Trophoblast cell (in vitro differentiated cells and primary cell): ENCODE measurements around the gene CNKSR3.

Experiments used
- DNase-seq, 2 donors: peaks; one replicate each; pipeline ENCODE4 v3.0.0-alpha.2; 2016
- H2AFZ ChIP-seq: 2 replicates; pipeline ENCODE4 v1.6.1; 2013; ENCODE audit warnings: low read length, moderate library complexity, mild to moderate bottlenecking; ENCODE audit not compliant: insufficient read depth, poor library complexity
- H2AK5ac ChIP-seq: 2 replicates; pipeline ENCODE4 v1.6.1; 2013; ENCODE audit warnings: mild to moderate bottlenecking, low read length
- H2BK120ac ChIP-seq: 2 replicates; pipeline ENCODE4 v1.6.1; 2013; ENCODE audit warnings: low read length, mild to moderate bottlenecking, moderate library complexity; ENCODE audit not compliant: insufficient read depth, poor library complexity
- H2BK12ac ChIP-seq: 2 replicates; pipeline ENCODE4 v1.6.1; 2013; ENCODE audit warnings: mild to moderate bottlenecking, low read length, moderate library complexity
- H2BK5ac ChIP-seq: 2 replicates; pipeline ENCODE4 v1.6.1; 2013; ENCODE audit warnings: low read length, low read depth, moderate library complexity, mild to moderate bottlenecking; ENCODE audit not compliant: poor library complexity
- H3K14ac ChIP-seq: 2 replicates; pipeline ENCODE4 v1.6.1; 2013; ENCODE audit warnings: mild to moderate bottlenecking, low read length
- H3K18ac ChIP-seq: 2 replicates; pipeline ENCODE4 v1.6.1; 2013; ENCODE audit warnings: mild to moderate bottlenecking, low read length
- H3K23ac ChIP-seq: 2 replicates; pipeline ENCODE4 v1.6.1; 2013; ENCODE audit warnings: low read length
- H3K27ac ChIP-seq: 2 replicates; pipeline ENCODE4 v1.5.1; 2013; ENCODE audit warnings: low read depth, mild to moderate bottlenecking, inconsistent platforms, low read length, moderate library complexity
- H3K27me3 ChIP-seq: 2 replicates; pipeline ENCODE4 v1.6.1; 2013; ENCODE audit warnings: inconsistent platforms, mild to moderate bottlenecking, low read length, moderate library complexity; ENCODE audit not compliant: insufficient read depth
- H3K36me3 ChIP-seq, 2 experiments: 1 replicate in 1 of 2; 2 replicates in 1 of 2; pipeline ENCODE4 v1.6.1; 2013; ENCODE audit warnings: low read length in 2 of 2, mild to moderate bottlenecking in 2 of 2, moderate library complexity in 1 of 2; ENCODE audit not compliant: insufficient read depth in 2 of 2, control insufficient read depth in 1 of 2
- H3K4ac ChIP-seq: 2 replicates; pipeline ENCODE4 v1.6.1; 2013; ENCODE audit warnings: low read depth, mild to moderate bottlenecking, low read length, moderate library complexity
- H3K4me1 ChIP-seq, 2 experiments: 1 replicate in 1 of 2; 2 replicates in 1 of 2; pipeline ENCODE4 v1.6.1; 2013; ENCODE audit warnings: low read length in 2 of 2, mild to moderate bottlenecking in 2 of 2, moderate library complexity in 1 of 2; ENCODE audit not compliant: insufficient read depth in 2 of 2, control insufficient read depth in 1 of 2
- H3K4me2 ChIP-seq: 2 replicates; pipeline ENCODE4 v1.6.1; 2013; ENCODE audit warnings: inconsistent platforms, mild to moderate bottlenecking, low read length, moderate library complexity
- H3K4me3 ChIP-seq: 2 replicates; pipeline ENCODE4 v1.5.1; 2013; ENCODE audit warnings: mild to moderate bottlenecking, low read depth, low read length, inconsistent platforms
- H3K79me1 ChIP-seq: one replicate; pipeline ENCODE4 v1.6.1; 2013; ENCODE audit warnings: low read length
- H3K79me2 ChIP-seq: 2 replicates; pipeline ENCODE4 v1.6.1; 2013; ENCODE audit warnings: low read length, mild to moderate bottlenecking; ENCODE audit not compliant: control insufficient read depth, insufficient read depth, poor library complexity
- H3K9ac ChIP-seq: 2 replicates; pipeline ENCODE4 v1.6.1; 2013; ENCODE audit warnings: mild to moderate bottlenecking, low read length
- H3K9me3 ChIP-seq: 2 replicates; pipeline ENCODE4 v1.6.1; 2013; ENCODE audit warnings: low read depth, mild to moderate bottlenecking, control low read depth, inconsistent platforms, low read length; ENCODE audit not compliant: insufficient read depth
- H4K12ac ChIP-seq: 2 replicates; pipeline ENCODE4 v1.6.1; 2013; ENCODE audit warnings: low read depth, mild to moderate bottlenecking, low read length, moderate library complexity
- H4K8ac ChIP-seq: 2 replicates; pipeline ENCODE4 v1.6.1; 2013; ENCODE audit warnings: low read depth, mild to moderate bottlenecking, low read length, moderate library complexity
- H4K91ac ChIP-seq: one replicate; pipeline ENCODE4 v1.6.1; 2013; ENCODE audit warnings: low read depth, mild to moderate bottlenecking, low read length, moderate library complexity
- WGBS: extraction: QIAGEN DNeasy Blood & Tissue Kit; methylation state at CpG from one replicate; pipeline ENCODE4 v1.1.7; 2013; ENCODE audit warnings: missing lambda C conversion rate; ENCODE audit not compliant: insufficient read length, insufficient coverage; ENCODE audit errors: extremely low coverage; 5-methylcytosine and 5-hydroxymethylcytosine counted together

The CNKSR3 gene

DNA sequence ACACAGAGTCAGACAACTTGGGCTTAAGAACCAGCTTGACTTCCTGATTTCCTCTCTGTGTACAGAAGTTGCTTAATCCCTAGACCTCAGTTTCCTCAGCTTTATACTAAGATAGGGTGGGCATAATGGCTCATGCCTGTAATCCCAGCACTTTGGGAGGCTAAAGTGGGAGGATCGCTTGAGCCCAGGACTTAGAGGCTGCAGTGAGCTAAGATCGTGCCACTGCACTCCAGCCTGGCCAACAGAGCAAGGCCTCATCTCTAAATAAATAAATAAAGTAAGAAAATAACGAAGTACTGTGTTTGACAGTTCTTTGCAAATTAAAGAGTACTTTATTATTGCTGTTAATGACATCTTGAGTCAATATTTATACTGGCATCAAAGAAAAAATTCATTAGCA is 41.7 kb downstream of the CNKSR3 start:
- Histone ChIP-seq H2AFZ (no peak overlapping the region), H2AK5ac (no peak overlapping the region), H3K27me3 (no peaks in the 10 kb centered on the region), H3K79me1 (no peaks in the 10 kb centered on the region), H3K27ac (no peak overlapping the region), H4K8ac (no peak overlapping the region), H3K23ac (no peak overlapping the region), H4K12ac (no peak overlapping the region), H3K9me3 (no peaks in the 10 kb centered on the region), H2BK120ac (no peak overlapping the region), H2BK12ac (no peak overlapping the region), H3K4me3 (no peak overlapping the region), H3K36me3 (no peaks in the 10 kb centered on the region), H3K4ac (no peak overlapping the region), H3K14ac (no peak overlapping the region), H3K4me2 (no peak overlapping the region), H4K91ac (no peak overlapping the region), H3K4me1 (no peaks in the 10 kb centered on the region), H3K18ac (no peak overlapping the region), H2BK5ac (no peak overlapping the region), H3K9ac (no peak overlapping the region), H3K79me2 (no peaks in the 10 kb centered on the region)
- DNase-seq = no peak
- no CpG with 5 or more reads among the region's 3 CpGs for WGBS

DNA sequence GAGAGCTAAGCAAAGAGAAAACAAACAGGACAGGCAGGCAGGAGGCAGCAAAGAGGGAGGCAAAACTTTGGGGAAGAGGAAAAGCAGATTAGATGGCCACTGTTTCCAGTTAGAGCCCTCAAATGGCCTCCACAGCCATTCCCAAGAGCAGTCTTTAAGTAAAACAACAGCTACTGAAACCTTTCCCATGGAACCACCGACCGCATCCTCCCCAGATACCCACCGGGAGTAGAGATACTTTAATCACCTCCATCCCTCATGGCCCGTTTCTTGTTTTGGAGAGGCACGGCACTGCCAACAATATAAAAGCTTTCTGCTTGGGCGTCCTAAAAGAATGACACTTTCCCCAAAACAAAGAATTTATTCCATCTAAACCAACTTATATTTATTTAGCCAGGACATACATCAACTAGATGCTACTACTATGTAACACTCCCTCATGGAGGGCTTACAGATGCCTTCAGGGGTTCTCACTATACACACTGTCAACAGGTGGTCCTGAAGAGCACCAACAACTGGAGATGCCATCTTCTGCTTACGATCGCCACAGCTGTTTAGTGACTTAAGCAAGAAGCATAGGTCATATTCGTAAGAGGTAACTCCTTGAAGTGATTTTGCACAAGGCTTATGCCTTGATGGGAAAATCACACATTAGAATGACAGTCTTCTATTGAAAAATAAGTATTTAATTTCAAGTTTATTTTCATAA is 43.4 kb downstream of the CNKSR3 start:
- Histone ChIP-seq H3K4me2 (no peak overlapping the region), H2AK5ac (no peak overlapping the region), H4K91ac (no peak overlapping the region), H3K27ac (no peak overlapping the region), H3K23ac (no peak overlapping the region), H3K27me3 (no peaks in the 10 kb centered on the region), H3K4ac (no peak overlapping the region), H2BK12ac (peak overlapping the region; percentile 45), H3K36me3 (no peaks in the 10 kb centered on the region), H4K8ac (no peak overlapping the region), H3K4me1 (no peaks in the 10 kb centered on the region), H2AFZ (no peak overlapping the region), H2BK5ac (no peak overlapping the region), H3K9ac (no peak overlapping the region), H3K79me2 (no peaks in the 10 kb centered on the region), H2BK120ac (no peak overlapping the region), H3K14ac (no peak overlapping the region), H3K18ac (no peak overlapping the region), H4K12ac (no peak overlapping the region), H3K79me1 (no peaks in the 10 kb centered on the region), H3K9me3 (no peaks in the 10 kb centered on the region), H3K4me3 (no peak overlapping the region)
- DNase-seq = no peak
- no CpG with 5 or more reads among the region's 9 CpGs for WGBS

DNA sequence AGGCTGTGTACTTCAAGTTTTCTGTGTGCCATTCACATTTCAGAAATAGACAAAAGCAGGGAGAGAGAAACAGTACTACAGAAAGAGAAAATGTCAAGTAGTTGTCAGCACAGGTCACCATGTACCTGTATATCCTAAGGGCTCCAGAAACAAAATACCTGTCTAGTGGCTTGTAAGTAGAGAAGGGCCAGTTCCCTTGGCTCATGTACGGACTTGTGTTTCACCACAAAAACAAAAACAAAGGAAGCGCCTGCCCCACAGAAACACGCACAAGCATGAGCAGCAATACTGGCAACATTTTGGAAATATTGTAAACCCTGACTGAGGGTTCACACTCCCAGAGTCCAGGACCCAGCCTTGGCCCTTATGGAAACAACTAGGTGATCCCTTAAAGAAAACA is 44.3 kb downstream of the CNKSR3 start:
- Histone ChIP-seq H2BK120ac (no peak overlapping the region), H3K27me3 (no peaks in the 10 kb centered on the region), H3K9ac (no peak overlapping the region), H2BK5ac (no peak overlapping the region), H4K8ac (no peak overlapping the region), H2BK12ac (no peak overlapping the region), H3K23ac (no peak overlapping the region), H3K4ac (no peak overlapping the region), H3K4me3 (no peak overlapping the region), H3K14ac (no peak overlapping the region), H3K79me1 (no peaks in the 10 kb centered on the region), H3K27ac (peak overlapping the region; percentile 51), H3K18ac (no peak overlapping the region), H3K4me1 (no peaks in the 10 kb centered on the region), H2AFZ (no peak overlapping the region), H4K12ac (no peak overlapping the region), H3K36me3 (no peaks in the 10 kb centered on the region), H3K4me2 (no peak overlapping the region), H3K79me2 (no peaks in the 10 kb centered on the region), H2AK5ac (no peak overlapping the region), H3K9me3 (no peaks in the 10 kb centered on the region), H4K91ac (no peak overlapping the region)
- WGBS = no CpG with 5 or more reads among the region's 3 CpGs
- no peak for DNase-seq

DNA sequence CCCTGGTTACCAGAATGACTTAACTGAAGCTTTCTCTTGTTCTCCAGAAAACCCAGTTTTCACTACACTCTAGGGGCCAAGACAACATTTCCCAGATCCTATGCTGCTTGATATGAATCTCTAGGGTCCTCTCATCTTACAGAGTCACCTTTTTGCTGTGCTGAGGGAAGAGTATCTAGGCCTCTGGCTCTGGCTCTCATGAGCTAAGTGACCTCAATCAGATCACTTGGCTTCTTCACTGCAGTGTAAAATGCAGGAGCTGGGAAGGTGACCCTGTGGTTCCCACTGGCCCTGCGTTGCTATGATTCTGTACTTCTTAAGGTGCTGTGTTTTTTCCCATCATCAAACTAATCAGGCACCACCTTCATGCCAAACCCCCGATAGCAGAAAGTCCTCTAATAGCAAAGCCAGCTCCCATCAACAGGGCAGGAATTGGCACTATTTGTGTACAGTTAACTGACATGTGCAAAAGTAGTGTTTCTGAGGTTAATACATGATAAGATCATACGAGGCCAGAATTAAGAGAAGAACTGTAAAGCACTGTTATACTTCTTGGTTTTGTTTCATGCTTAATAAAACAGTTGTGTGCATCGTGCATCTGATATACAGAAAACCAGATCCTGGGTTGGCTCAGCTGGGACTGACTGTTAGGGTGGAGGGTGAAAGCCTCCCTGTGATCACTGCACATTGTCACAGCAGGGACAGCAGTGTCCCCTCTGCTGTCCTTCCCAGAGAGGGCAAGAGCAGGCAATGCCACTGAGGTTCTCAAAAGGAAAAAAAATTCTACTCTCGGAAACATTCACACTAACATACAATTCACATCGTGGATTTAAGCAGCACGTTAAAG is 46.7 kb downstream of the CNKSR3 start:
- no CpG with 5 or more reads among the region's 7 CpGs for WGBS
- DNase-seq = no peak
- Histone ChIP-seq H3K23ac (no peak overlapping the region), H2BK12ac (no peak overlapping the region), H2AFZ (no peak overlapping the region), H4K8ac (no peak overlapping the region), H2AK5ac (no peak overlapping the region), H3K14ac (no peak overlapping the region), H2BK5ac (no peak overlapping the region), H3K36me3 (no peaks in the 10 kb centered on the region), H4K12ac (no peak overlapping the region), H4K91ac (no peak overlapping the region), H2BK120ac (no peak overlapping the region), H3K4ac (no peak overlapping the region), H3K27ac (no peak overlapping the region), H3K9me3 (no peaks in the 10 kb centered on the region), H3K4me3 (no peak overlapping the region), H3K18ac (no peak overlapping the region), H3K4me2 (no peak overlapping the region), H3K4me1 (peaks cover 0 to 3% of the 10 kb centered on the region in 2 experiments), H3K27me3 (no peaks in the 10 kb centered on the region), H3K9ac (no peak overlapping the region), H3K79me2 (no peaks in the 10 kb centered on the region), H3K79me1 (no peaks in the 10 kb centered on the region)
